RCC 7860 (cell line): ENCODE measurements around the gene C1orf74.
"Not testable (repeated sequence)": the region's sequence is repeated elsewhere in the genome, so short reads cannot be mapped to it uniquely, and the experiment has no call there.

Experiments used
- DNase-seq: peaks from one replicate; pipeline ENCODE4 v3.0.0-alpha.2; 2015; ENCODE audit warnings: low spot score
- FAIRE-seq: peaks from 2 replicates; lab custom pipeline; 2012; peaks lifted over from hg19 to GRCh38; lab: Jason Lieb, UNC

Gene C1orf74

GRCh38 chr1:209805875-209806760 lies 21.8 kb upstream of the C1orf74 start, which contains the start of gene IRF6:
Gene IRF6, minus strand, starts transcription at chr1:209806142. Its CDS starts 4,729 bp downstream, at chr1:209801413.
- FAIRE-seq: no peak
- DNase-seq: no peak

- FAIRE-seq: no peak
Observed at GRCh38 chr1:209805341-209805781, 21.0 kb upstream of the C1orf74 start.

GRCh38 chr1:209803568-209803967 lies 19.2 kb upstream of the C1orf74 start:
- FAIRE-seq (no peak), DNase-seq (no peak)

More at GRCh38 chr1:209805341-209805781, 21.0 kb upstream of the C1orf74 start:
- DNase-seq: no peak

DNA sequence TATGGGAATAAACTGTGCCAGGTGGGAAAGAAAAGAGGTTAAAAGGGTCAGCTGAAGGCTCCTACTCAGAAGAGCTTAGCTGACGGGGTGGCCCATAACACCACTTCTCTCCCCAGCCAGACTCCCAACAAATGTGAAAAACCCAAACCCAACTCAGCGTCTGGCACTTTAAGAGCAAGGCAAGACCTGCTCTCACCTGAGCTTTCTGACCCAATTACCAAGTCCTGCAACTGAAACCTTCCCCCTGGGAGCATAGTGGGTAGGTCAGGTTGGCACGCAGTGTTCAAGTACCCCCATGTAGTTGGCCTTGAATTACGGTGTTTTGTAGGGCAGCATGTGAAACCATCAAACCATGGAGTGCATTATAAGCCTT lies 18.4 kb upstream of the C1orf74 start:
- FAIRE-seq (no peak), DNase-seq (no peak)

DNA sequence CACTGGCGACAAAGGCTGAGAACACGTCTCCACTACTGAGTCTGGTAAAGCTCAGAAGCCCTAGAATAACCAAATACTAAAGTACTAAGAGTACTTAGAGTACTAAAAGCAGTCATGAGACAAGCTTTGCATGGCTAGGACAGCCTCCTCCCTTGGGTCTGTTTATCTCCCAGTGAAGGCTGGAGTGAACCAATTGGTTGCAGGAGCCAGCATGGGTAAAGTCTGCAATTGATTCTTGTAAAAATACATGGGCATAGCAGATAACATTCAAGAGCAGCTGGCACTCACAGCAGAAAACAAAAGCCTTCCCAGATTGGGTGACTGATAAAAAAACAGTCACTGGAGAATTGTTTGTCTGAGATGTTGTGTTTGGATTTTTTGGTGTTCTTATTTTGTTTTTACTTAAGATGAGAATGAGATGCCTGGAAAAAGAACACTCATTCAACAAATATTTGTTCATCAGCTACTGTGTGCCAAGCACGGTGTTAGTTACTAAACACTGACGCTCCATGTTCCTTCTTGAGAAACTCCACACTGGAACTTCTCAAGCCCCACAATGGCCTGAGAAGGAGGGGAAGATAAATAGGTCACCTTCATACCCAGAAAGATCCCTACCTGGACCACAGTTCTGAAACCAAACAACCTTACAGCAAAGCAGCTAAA lies 17.9 kb upstream of the C1orf74 start:
- FAIRE-seq: no peak

GRCh38 chr1:209800984-209801834 lies 16.9 kb upstream of the C1orf74 start:
- DNase-seq (no peak), FAIRE-seq (no peak)

More for the DNA sequence above, 17.9 kb upstream of the C1orf74 start:
- no peak for DNase-seq

- FAIRE-seq (no peak), DNase-seq (no peak)
Observed at GRCh38 chr1:209797978-209798639, 13.8 kb upstream of the C1orf74 start.

GRCh38 chr1:209793711-209794110 lies 9.4 kb upstream of the C1orf74 start:
- FAIRE-seq, DNase-seq: not testable (repeated sequence)

- FAIRE-seq (no peak), DNase-seq (no peak)
Observed at GRCh38 chr1:209791920-209792319, 7.6 kb upstream of the C1orf74 start.

DNA sequence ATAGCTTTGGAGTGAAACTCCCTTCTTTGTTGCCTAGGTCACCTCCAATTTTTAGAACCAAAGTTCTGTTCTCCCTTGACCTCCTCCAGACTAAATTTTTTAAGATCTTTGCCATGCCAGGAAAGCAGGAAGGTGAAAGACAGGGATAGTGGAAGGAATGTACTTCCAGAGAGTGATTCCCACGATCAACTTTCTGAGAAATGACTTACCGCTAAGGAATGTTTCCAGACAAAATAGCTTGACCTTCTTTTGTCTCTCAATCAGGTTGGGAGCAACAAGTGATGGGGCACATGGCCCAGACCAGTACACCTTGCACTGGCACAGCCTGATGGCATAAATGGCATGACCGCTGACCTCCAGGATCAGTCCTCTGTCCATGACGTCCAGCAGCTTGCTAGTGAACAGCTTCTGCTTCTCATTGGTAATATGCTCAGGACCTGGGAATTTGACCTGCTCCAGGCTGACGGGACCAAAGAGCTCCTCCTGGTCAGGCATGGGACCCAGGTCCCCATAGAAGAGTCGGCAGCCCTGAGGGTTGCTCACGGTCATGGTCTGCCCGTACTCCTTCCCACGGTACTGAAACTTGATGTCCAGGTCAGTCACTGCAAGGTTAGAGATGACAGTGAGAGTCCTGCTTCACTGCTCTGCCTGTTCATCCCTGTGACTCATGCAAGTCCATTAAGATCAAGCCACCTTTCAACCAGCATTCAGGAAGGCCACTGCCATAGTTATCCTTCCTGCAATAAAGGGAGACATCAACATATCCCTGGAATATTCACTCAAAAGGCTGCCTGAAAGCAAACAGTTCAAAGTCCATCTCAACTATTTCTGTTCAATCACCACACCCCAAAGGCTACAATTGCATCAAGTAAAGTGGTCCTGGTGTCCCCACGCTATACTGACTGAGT lies 6.2 kb upstream of the C1orf74 start:
- DNase-seq: peak; percentile 29
- FAIRE-seq: no peak

GRCh38 chr1:209789245-209789644 lies 4.9 kb upstream of the C1orf74 start:
- no peak for FAIRE-seq
- no peak for DNase-seq

DNA sequence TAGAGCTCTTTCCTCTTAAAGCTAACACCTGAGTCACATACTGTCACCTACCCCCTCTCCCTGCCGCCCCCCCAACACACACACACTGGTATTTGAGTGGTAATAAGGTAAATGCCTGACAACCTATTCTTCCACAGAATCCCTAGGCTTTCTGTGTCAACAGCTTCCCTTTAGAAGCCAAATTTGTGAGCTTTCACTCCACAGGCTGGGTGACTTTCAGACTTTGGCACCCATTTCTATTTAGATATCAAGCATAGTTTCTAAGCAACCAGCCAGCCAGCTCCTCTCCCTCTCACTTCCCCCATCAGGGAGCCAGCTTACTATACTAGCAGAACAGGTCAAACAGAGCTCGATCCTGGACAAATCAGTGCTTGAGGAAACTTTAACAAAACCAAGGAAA lies 3.2 kb upstream of the C1orf74 start:
- FAIRE-seq: no peak
- no peak for DNase-seq

- DNase-seq (no peak), FAIRE-seq (no peak)
Observed at GRCh38 chr1:209786146-209786545, 1.8 kb upstream of the C1orf74 start.

GRCh38 chr1:209785592-209785991 lies 1.2 kb upstream of the C1orf74 start:
- DNase-seq: no peak
- FAIRE-seq: no peak

GRCh38 chr1:209783386-209783785 lies 973 bp downstream of the C1orf74 start:
- DNase-seq (no peak), FAIRE-seq (no peak)

DNA sequence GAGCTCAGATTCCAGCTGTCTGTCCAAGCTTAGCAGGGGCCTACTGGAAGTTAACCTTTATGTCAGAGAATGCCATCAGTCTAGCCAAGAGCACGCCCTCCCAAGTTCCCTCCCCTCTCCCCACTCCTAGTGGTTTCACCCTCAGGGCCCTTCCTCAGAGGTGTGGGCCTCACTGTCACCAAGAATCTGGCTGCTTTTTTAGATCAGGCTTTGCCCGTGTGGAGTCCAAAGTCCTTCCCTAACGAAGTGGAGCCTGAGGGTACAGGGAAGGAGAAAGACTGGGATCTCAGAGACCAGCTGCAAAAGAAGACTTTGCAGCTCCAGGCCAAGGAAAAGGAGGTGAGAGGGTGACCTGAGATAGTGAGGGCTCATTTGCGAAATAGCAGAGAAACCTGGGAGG lies 4.1 kb downstream of the C1orf74 start:
- no peak for DNase-seq
- no peak for FAIRE-seq

DNA sequence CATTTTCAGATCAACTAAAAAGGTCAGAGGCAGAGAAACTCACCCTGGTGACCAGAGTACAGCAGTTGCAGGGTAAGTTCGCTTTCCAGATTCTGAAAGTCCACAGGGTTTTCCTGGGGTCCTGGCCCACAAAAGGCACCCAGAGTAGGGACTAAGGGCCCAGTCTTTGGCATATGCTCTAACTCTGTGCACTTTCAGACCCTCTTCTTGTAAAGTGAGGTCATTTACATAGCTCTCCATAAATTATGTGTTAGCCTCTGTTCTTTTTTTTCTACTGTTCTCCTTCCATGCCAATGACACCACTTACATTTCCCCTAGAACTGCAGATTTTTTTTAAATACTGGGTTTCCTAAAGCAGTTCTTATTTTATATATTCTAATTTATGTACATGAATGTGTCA lies 6.3 kb downstream of the C1orf74 start:
- no peak for DNase-seq
- FAIRE-seq: no peak

DNA sequence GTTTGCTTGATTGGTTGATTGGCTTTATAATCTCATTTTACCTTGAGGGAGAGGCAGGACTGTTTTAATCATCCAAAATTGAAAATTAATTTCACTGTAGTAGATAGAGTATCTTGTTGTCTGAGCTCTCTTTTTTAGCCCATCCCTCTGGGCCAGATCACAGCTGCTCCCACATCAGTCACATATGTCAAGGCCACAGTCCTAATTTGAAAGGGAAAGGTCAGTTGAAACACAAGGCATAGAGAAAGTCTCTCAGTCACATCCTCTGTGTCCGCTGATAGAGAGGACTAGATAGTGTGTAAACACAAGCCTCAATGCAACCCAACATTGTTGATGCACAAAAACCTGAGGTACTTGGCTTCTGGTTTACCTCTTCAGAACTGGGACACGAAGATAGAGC lies 6.8 kb downstream of the C1orf74 start:
- DNase-seq (no peak), FAIRE-seq (no peak)

DNA sequence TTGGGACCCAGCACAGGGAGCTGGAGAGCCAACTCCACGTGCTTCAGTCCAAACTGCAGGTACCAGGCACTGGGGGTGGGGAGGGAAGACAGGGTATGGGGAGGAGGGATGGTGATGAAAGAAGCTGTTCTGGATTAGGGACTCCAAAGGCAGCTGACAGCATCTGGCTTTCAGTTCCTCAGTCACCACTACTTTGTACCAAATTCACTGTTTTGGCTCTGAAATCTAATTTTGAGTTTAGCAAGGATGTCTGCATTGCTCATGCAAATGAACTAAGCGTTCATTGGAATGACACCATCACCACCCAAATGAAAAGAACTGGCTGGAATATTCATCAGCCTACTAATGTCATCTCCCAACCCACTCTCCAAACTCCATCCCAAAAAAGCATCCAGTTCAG lies 8.7 kb downstream of the C1orf74 start:
- DNase-seq: no peak
- FAIRE-seq: no peak

DNA sequence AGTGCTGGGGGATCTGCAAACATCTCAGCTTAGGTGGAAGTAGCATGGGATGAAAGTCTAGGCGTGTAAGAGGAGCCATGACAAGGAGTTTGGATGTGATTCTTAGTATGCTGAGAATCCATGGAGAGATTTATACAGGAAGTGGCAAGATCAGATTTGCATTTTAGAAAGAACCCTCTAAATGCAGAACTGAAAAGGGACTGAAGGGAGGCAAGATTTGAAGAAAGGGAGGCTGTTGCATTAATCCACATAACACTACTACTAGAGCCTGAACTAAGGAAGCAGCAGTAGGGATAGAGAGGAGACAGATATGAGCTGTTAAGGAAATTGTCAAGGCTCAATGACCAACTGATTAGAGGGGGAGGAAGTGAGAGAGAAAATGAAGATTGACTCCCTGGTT lies 9.8 kb downstream of the C1orf74 start:
- no peak for FAIRE-seq
- no peak for DNase-seq
